ENCODE data around the gene GLI3. TPM values are rescaled to one million over a fixed set of nuclear protein-coding genes. Genes with fewer than 3 reads are reported as not detected.

The GLI3 gene
- total RNA-seq, 1 donor from 2014 or later = 136 TPM

DNA sequence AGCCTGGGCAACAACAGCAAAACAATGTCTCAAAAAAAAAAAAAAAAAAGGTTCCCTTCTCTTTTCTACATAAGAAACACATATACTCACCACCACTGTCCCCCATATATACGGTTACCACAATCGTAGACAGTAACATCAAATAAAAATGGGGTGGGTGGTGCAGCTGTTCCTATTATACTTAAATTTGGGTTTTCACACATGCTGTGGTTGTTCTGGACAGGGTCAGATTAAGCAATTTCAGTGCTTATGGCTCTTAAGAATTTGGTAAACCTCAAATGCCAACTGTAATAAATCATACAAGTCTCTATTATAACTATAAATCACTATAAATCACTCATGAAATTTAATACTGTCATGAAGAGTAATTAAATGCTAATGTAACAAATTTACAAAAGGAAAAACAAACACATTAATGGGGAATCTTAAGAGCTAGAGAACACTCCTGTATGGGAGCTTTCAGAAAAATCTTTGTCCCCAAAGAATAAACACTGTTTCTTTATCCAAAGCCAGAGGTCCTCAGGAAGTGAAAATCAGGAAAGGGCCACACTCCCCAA, 143.6 kb downstream of the GLI3 start:
- H3K4me1 Mint-ChIP-seq = peaks cover 82% of the 10 kb centered on the region
- peaks cover 10% of the 10 kb centered on the region for H3K36me3 Mint-ChIP-seq (ENCODE audit: low read depth)
- no peak for DNase-seq (ENCODE audit: low read depth, low spot score)
- no peak overlapping the region for H3K4me3 Mint-ChIP-seq
- H3K27me3 Mint-ChIP-seq (ENCODE audit: low read depth) = no peaks in the 10 kb centered on the region
- no peaks in the 10 kb centered on the region for H3K9me3 Mint-ChIP-seq
- no peak overlapping the region for H3K27ac Mint-ChIP-seq (ENCODE audit: unreplicated experiment)
- TF ChIP-seq, protein P1, sequence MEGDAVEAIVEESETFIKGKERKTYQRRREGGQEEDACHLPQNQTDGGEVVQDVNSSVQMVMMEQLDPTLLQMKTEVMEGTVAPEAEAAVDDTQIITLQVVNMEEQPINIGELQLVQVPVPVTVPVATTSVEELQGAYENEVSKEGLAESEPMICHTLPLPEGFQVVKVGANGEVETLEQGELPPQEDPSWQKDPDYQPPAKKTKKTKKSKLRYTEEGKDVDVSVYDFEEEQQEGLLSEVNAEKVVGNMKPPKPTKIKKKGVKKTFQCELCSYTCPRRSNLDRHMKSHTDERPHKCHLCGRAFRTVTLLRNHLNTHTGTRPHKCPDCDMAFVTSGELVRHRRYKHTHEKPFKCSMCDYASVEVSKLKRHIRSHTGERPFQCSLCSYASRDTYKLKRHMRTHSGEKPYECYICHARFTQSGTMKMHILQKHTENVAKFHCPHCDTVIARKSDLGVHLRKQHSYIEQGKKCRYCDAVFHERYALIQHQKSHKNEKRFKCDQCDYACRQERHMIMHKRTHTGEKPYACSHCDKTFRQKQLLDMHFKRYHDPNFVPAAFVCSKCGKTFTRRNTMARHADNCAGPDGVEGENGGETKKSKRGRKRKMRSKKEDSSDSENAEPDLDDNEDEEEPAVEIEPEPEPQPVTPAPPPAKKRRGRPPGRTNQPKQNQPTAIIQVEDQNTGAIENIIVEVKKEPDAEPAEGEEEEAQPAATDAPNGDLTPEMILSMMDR (conservative IDR thresholded peaks at IDR 0.05) = no peak

- no peaks in the 10 kb centered on the region for H3K27me3 Mint-ChIP-seq (ENCODE audit: low read depth)
- peaks cover 83% of the 10 kb centered on the region for H3K4me1 Mint-ChIP-seq
Measured at GRCh38 chr7:42091461-42092291, 145.3 kb downstream of the GLI3 start.

GRCh38 chr7:42090806-42091205, 146.2 kb downstream of the GLI3 start:
- H3K36me3 Mint-ChIP-seq (ENCODE audit: low read depth) = peaks cover 13% of the 10 kb centered on the region
- peak overlapping the region; percentile 43 for H3K4me3 Mint-ChIP-seq
- H3K4me1 Mint-ChIP-seq = peaks cover 81% of the 10 kb centered on the region
- TF ChIP-seq, protein P1 (conservative IDR thresholded peaks at IDR 0.05) = no peak
- peak overlapping the region; percentile 43 for H3K27ac Mint-ChIP-seq (ENCODE audit: unreplicated experiment)
- no peaks in the 10 kb centered on the region for H3K27me3 Mint-ChIP-seq (ENCODE audit: low read depth)
- H3K9me3 Mint-ChIP-seq = no peaks in the 10 kb centered on the region
- DNase-seq (ENCODE audit: low read depth, low spot score) = no peak

More at GRCh38 chr7:42091461-42092291, 145.3 kb downstream of the GLI3 start:
- DNase-seq (ENCODE audit: low read depth, low spot score) = no peak
- H3K36me3 Mint-ChIP-seq (ENCODE audit: low read depth) = peaks cover 10% of the 10 kb centered on the region
- TF ChIP-seq, protein P1 (conservative IDR thresholded peaks at IDR 0.05) = no peak
- H3K9me3 Mint-ChIP-seq = no peaks in the 10 kb centered on the region
- peak overlapping the region; percentile 43 for H3K27ac Mint-ChIP-seq (ENCODE audit: unreplicated experiment)
- H3K4me3 Mint-ChIP-seq = peak overlapping the region; percentile 43

- TF ChIP-seq, protein P1 (conservative IDR thresholded peaks at IDR 0.05) = no peak
- Mint-ChIP-seq H3K9me3 (no peaks in the 10 kb centered on the region), H3K36me3 (ENCODE audit: low read depth) (peaks cover 6% of the 10 kb centered on the region), H3K27ac (ENCODE audit: unreplicated experiment) (no peak overlapping the region), H3K27me3 (ENCODE audit: low read depth) (no peaks in the 10 kb centered on the region), H3K4me1 (peaks cover 76% of the 10 kb centered on the region), H3K4me3 (no peak overlapping the region)
- no peak for DNase-seq (ENCODE audit: low read depth, low spot score)
Measured at GRCh38 chr7:42090056-42090455, 147.0 kb downstream of the GLI3 start.

DNA sequence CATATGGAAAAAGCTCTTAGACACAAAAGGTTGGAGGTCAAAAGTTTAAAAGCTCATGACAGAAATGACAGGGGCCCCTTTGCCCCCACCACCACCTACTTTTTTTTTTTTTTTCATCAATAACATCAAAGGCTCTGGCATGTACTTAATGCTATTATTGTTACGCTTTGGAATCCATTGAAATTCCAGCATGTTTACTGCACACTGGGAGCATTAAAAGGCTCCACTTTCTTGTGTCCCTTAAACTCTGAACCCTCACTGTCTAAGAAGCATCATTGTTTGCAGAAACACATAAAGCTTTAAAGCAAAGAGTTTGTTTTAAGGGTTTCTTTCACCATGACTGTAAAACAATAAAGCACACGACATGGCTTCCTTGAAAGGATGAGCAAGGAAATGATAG, 149.4 kb downstream of the GLI3 start:
- Mint-ChIP-seq H3K9me3 (no peaks in the 10 kb centered on the region), H3K27me3 (ENCODE audit: low read depth) (no peaks in the 10 kb centered on the region), H3K4me1 (peaks cover 77% of the 10 kb centered on the region), H3K27ac (ENCODE audit: unreplicated experiment) (no peak overlapping the region), H3K4me3 (peak overlapping the region; percentile 42), H3K36me3 (ENCODE audit: low read depth) (peaks cover 12% of the 10 kb centered on the region)
- TF ChIP-seq, protein P1 (conservative IDR thresholded peaks at IDR 0.05) = no peak
- no peak for DNase-seq (ENCODE audit: low read depth, low spot score)

Measured in neural crest cell (in vitro differentiated cells).